GM19193 (cell line): ENCODE measurements around the gene BRSK1.

ENCODE experiments used
- POLR2A ChIP-seq: IDR thresholded peaks from 4 replicates; pipeline ENCODE4 v1.6.1; 2011; ENCODE audit not compliant: insufficient read depth, insufficient read length; ENCODE audit errors: extremely low read depth

The BRSK1 gene

DNA sequence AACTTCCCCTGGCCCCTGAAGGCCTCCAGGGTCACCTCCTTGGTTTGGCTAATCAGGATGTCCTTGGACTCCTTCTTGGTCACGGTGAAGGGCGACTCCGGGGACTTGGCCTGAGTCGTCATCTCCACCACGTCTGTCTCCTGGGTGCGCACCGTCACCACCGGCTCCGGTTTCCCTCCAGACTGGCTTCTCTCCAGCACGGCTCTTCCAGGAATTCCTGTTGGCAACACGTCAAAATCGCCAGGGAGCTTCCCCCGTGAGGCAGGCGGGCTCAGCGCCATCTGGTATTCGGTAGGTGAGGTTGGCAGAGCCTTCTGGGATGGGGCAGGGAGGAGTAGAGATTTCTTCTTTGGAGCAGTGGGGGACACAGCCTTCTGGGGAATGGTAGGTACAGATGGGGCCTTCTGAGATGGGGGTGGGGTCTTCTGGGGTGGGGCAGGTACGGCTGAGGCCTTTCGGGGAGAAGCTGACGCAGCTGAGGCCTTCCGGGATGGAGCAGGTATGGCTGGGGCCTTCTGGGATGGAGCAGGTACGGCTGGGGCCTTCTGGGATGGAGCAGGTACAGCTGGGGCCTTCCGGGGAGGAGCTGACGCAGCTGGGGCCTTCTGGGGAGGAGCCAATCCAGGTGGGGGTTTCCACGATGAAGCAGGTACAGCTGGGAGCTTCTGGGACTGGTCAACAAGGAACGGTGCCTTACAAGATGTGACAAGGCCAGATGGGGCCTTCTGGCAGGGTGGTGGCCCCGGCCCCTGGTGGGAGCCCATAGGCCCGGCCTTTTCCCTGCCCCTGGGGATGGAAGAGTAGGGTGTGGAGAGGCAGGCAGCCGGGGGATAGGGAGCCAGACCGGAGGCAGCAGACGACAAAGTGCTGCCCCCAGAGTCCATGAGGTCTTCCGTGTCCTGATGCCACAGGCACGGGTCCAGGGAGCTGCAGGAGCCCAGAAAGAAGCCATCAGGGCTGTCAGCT, 75.4 kb downstream of the BRSK1 start:
- TF ChIP-seq POLR2A, result no peak

DNA sequence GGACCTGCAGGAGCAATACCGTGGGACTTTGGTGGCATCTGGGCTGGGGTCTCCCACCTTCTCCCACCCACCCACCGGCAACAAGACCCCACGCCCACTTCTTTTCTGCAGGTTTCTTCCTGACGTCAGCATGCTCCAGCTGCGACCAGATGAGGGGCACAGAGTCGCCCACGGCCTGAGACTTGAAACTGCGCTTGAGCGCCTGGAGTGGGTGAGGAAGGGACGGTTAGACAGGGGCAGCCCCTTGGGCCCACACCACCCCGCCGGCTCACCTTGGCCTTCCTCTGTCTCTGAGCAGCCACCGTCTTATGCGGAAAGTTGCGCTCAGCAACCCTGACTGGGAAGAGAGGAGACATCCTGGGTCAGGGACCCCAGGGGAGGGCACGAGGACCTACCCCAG, 77.1 kb downstream of the BRSK1 start:
- no peak for TF ChIP-seq POLR2A
